ENCODE results near the gene SMG7. TPM values are rescaled to one million over a fixed set of nuclear protein-coding genes. Genes with fewer than 3 reads are reported as not detected.
A peak's percentile ranks its signal among the peaks of the same experiment; 100 is the strongest.

The SMG7 gene
- total RNA-seq, 3 donors from 2014 or later (not counting 1 experiment from before 2014, with no cell fraction given) = 56.5 to 78.5 (median 75.6) TPM

GRCh38 chr1:183546427-183546826, 74.1 kb downstream of the SMG7 start:
- H3K4me3 Mint-ChIP-seq = no peak overlapping the region
- H3K27me3 ChIP-seq (ENCODE audit: control insufficient read depth, insufficient read depth, low read length) = no peaks in the 10 kb centered on the region
- WGBS (ENCODE audit: insufficient coverage) = 93% methylated on average over 2 of the region's 2 CpGs
- ATAC-seq = no peak
- no peak overlapping the region for H3K27ac ChIP-seq (ENCODE audit: low read length)
- H3K27ac Mint-ChIP-seq = no peak overlapping the region
- H3K4me3 ChIP-seq (ENCODE audit: low read length) = no peak overlapping the region
- peaks cover 89% of the 10 kb centered on the region for H3K36me3 ChIP-seq (ENCODE audit: control insufficient read depth, insufficient read depth, low read length)
- no peak for TF ChIP-seq CTCF (IDR thresholded peaks at IDR 0.05)
- H3K4me1 ChIP-seq (ENCODE audit: control insufficient read depth, insufficient read depth, low read length) = no peaks in the 10 kb centered on the region
- H3K4me1 Mint-ChIP-seq = peaks cover 5% of the 10 kb centered on the region in 2 donors
- intact Hi-C loops (cut with micrococcal nuclease) = no loop called here
- no peak for DNase-seq
- peaks cover 35% of the 10 kb centered on the region for H3K36me3 Mint-ChIP-seq
- no peaks in the 10 kb centered on the region for H3K27me3 Mint-ChIP-seq (ENCODE audit: low read depth in 2 of 2)
- no peaks in the 10 kb centered on the region for H3K9me3 ChIP-seq (ENCODE audit: control insufficient read depth, insufficient read depth, low read length)
- H3K9me3 Mint-ChIP-seq = no peaks in the 10 kb centered on the region

- peaks cover 28% of the 10 kb centered on the region for H3K36me3 Mint-ChIP-seq
- Histone ChIP-seq H3K27me3 (ENCODE audit: control insufficient read depth, insufficient read depth, low read length) (no peaks in the 10 kb centered on the region), H3K36me3 (ENCODE audit: control insufficient read depth, insufficient read depth, low read length) (peaks cover 91% of the 10 kb centered on the region), H3K9me3 (ENCODE audit: control insufficient read depth, insufficient read depth, low read length) (no peaks in the 10 kb centered on the region), H3K4me3 (ENCODE audit: low read length) (no peak overlapping the region), H3K4me1 (ENCODE audit: control insufficient read depth, insufficient read depth, low read length) (no peaks in the 10 kb centered on the region), H3K27ac (ENCODE audit: low read length) (no peak overlapping the region)
- no peaks in the 10 kb centered on the region for H3K9me3 Mint-ChIP-seq
- no peak for TF ChIP-seq CTCF (IDR thresholded peaks at IDR 0.05)
- WGBS (ENCODE audit: insufficient coverage) = 94% methylated on average over 1 of the region's 1 CpG
- no peak for ATAC-seq
- peak overlapping the region in 1 of 2 donors; percentile 27 for H3K27ac Mint-ChIP-seq
- no peaks in the 10 kb centered on the region for H3K27me3 Mint-ChIP-seq (ENCODE audit: low read depth in 2 of 2)
- no peak for DNase-seq
- intact Hi-C loops (cut with micrococcal nuclease) = no loop called here
- no peak overlapping the region for H3K4me3 Mint-ChIP-seq
- H3K4me1 Mint-ChIP-seq = peaks cover 5% of the 10 kb centered on the region in 2 donors
Observed at GRCh38 chr1:183548116-183548515, 75.8 kb downstream of the SMG7 start.

- intact Hi-C loops (cut with micrococcal nuclease) = no loop called here
- no peak for TF ChIP-seq CTCF (IDR thresholded peaks at IDR 0.05)
- no peaks in the 10 kb centered on the region for H3K4me1 Mint-ChIP-seq
- Histone ChIP-seq H3K27ac (ENCODE audit: low read length) (no peak overlapping the region), H3K36me3 (ENCODE audit: control insufficient read depth, insufficient read depth, low read length) (peaks cover 88% of the 10 kb centered on the region), H3K9me3 (ENCODE audit: control insufficient read depth, insufficient read depth, low read length) (no peaks in the 10 kb centered on the region), H3K27me3 (ENCODE audit: control insufficient read depth, insufficient read depth, low read length) (no peaks in the 10 kb centered on the region), H3K4me1 (ENCODE audit: control insufficient read depth, insufficient read depth, low read length) (no peaks in the 10 kb centered on the region), H3K4me3 (ENCODE audit: low read length) (no peak overlapping the region)
- no peak overlapping the region for H3K27ac Mint-ChIP-seq
- peaks cover 22% of the 10 kb centered on the region for H3K36me3 Mint-ChIP-seq
- WGBS (ENCODE audit: insufficient coverage) = 100% methylated on average over 2 of the region's 3 CpGs
- H3K9me3 Mint-ChIP-seq = no peaks in the 10 kb centered on the region
- no peak overlapping the region for H3K4me3 Mint-ChIP-seq
- ATAC-seq (no peak), DNase-seq (no peak)
- H3K27me3 Mint-ChIP-seq (ENCODE audit: low read depth in 2 of 2) = no peaks in the 10 kb centered on the region
Observed at GRCh38 chr1:183550915-183551314, 78.6 kb downstream of the SMG7 start.

GRCh38 chr1:183551924-183552323, 79.6 kb downstream of the SMG7 start:
- Histone ChIP-seq H3K9me3 (ENCODE audit: control insufficient read depth, insufficient read depth, low read length) (no peaks in the 10 kb centered on the region), H3K27me3 (ENCODE audit: control insufficient read depth, insufficient read depth, low read length) (no peaks in the 10 kb centered on the region), H3K27ac (ENCODE audit: low read length) (no peak overlapping the region), H3K4me1 (ENCODE audit: control insufficient read depth, insufficient read depth, low read length) (no peaks in the 10 kb centered on the region), H3K4me3 (ENCODE audit: low read length) (no peak overlapping the region), H3K36me3 (ENCODE audit: control insufficient read depth, insufficient read depth, low read length) (peaks cover 78% of the 10 kb centered on the region)
- Mint-ChIP-seq H3K27me3 (ENCODE audit: low read depth in 2 of 2) (no peaks in the 10 kb centered on the region), H3K4me3 (no peak overlapping the region), H3K27ac (no peak overlapping the region), H3K36me3 (peaks cover 20% of the 10 kb centered on the region), H3K4me1 (no peaks in the 10 kb centered on the region), H3K9me3 (no peaks in the 10 kb centered on the region)
- WGBS (ENCODE audit: insufficient coverage) = 100% methylated on average over 7 of the region's 9 CpGs
- TF ChIP-seq CTCF (IDR thresholded peaks at IDR 0.05) = no peak
- no peak for DNase-seq
- ATAC-seq = no peak
- intact Hi-C loops (cut with micrococcal nuclease) = no loop called here
